NT2/D1 (cell line): Measurements from ENCODE around the gene SERPIND1.

Experiments
- DNase-seq: peaks from one replicate; pipeline ENCODE4 v3.0.0-alpha.2; 2011; ENCODE audit warnings: low read depth, low spot score
- H3K27me3 ChIP-seq: 2 replicates; pipeline ENCODE4 v1.6.0; 2011; ENCODE audit warnings: mild to moderate bottlenecking; ENCODE audit not compliant: insufficient read length, insufficient read depth
- H3K36me3 ChIP-seq: 2 replicates; pipeline ENCODE4 v1.6.1; 2011; ENCODE audit warnings: mild to moderate bottlenecking, low read length, mixed read lengths; ENCODE audit not compliant: insufficient read depth, insufficient read length
- H3K4me1 ChIP-seq: 2 replicates; pipeline ENCODE4 v1.5.1; 2011; ENCODE audit not compliant: insufficient read depth, insufficient read length
- H3K4me3 ChIP-seq: 2 replicates; pipeline ENCODE4 v1.5.1; 2011; ENCODE audit warnings: low read depth; ENCODE audit not compliant: insufficient read length
- H3K9ac ChIP-seq: 2 replicates; pipeline ENCODE4 v1.6.0; 2011; ENCODE audit warnings: low read depth; ENCODE audit not compliant: insufficient read length
- H3K9me3 ChIP-seq: 2 replicates; pipeline ENCODE4 v1.5.1; 2011; ENCODE audit warnings: mild to moderate bottlenecking, low read length; ENCODE audit not compliant: insufficient read depth
- SUZ12 ChIP-seq: IDR thresholded peaks from 2 replicates; pipeline ENCODE4 v1.6.1; 2011; ENCODE audit not compliant: insufficient read length, insufficient read depth; ENCODE audit errors: extremely low read depth
- YY1 ChIP-seq: IDR thresholded peaks from 2 replicates; pipeline ENCODE4 v1.6.1; 2011; ENCODE audit not compliant: insufficient read length, insufficient read depth
- ZNF274 ChIP-seq: IDR thresholded peaks from 2 replicates; pipeline ENCODE4 v1.6.1; 2011; ENCODE audit warnings: mild to moderate bottlenecking, low read depth, low read length

The SERPIND1 gene

DNA sequence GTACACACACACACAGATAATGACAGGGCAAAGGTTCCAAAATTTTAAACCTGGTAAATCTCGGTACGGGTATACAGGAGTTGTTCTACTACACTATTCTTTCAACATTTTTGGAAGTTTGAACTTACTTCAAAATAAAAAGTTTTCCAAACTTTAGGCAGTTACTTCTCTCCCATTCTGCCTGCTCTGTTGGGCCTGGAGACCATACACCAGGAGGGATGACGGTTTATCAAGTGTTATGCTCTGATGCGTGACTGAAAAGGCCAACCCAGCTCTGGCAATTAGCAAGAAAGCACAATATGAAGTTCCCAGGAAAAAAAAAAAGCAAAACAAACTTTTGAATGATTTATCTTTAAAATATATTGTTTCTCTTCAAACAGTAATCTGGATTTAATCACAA is 969 bp downstream of the SERPIND1 start:
- no peak overlapping the region for H3K9ac ChIP-seq
- H3K4me1 ChIP-seq, result peaks cover 4% of the 10 kb centered on the region
- H3K36me3 ChIP-seq, result no peaks in the 10 kb centered on the region
- H3K9me3 ChIP-seq, result no peaks in the 10 kb centered on the region
- no peaks in the 10 kb centered on the region for H3K27me3 ChIP-seq
- no peak overlapping the region for H3K4me3 ChIP-seq
- DNase-seq, result no peak
- TF ChIP-seq ZNF274 (no peak), YY1 (no peak), SUZ12 (no peak)

DNA sequence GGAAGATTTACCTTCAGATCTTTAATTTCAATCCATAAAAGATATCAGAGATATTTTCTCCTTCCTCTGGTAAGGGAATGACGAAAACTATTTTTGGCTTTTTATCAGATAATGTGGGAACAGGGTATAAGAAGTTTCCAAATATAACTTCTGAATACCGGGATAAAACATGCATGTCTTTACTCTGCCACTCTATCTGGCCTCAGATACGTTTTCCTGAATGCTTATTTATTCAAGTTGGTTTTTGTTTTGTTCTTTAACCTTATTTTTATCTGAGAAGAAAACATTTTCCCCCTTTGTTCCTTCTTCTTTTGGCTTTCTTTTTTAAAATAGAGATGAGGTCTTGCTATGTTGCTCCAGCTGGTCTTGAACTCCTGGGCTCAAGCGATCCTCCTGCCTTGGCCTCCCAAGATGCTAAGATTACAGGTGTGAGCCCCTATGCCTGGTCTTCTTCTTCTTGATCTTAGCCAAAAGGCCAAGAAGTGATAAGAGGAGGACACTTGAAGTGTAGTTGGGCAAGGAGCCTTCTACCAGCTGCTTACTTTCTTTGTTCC is 1.5 kb downstream of the SERPIND1 start:
- TF ChIP-seq ZNF274 (no peak), SUZ12 (no peak), YY1 (no peak)
- peaks cover 4% of the 10 kb centered on the region for H3K4me1 ChIP-seq
- H3K9me3 ChIP-seq, result no peaks in the 10 kb centered on the region
- H3K27me3 ChIP-seq, result no peaks in the 10 kb centered on the region
- no peak overlapping the region for H3K9ac ChIP-seq
- no peak overlapping the region for H3K4me3 ChIP-seq
- H3K36me3 ChIP-seq, result no peaks in the 10 kb centered on the region
- no peak for DNase-seq

GRCh38 chr22:20776624-20777405 is 2.9 kb downstream of the SERPIND1 start:
- TF ChIP-seq SUZ12 (no peak), YY1 (no peak), ZNF274 (no peak)
- Histone ChIP-seq H3K27me3 (no peaks in the 10 kb centered on the region), H3K9me3 (no peaks in the 10 kb centered on the region), H3K4me3 (no peak overlapping the region), H3K4me1 (peaks cover 4% of the 10 kb centered on the region), H3K36me3 (no peaks in the 10 kb centered on the region), H3K9ac (no peak overlapping the region)
- no peak for DNase-seq

- no peak overlapping the region for H3K4me3 ChIP-seq
- peaks cover 4% of the 10 kb centered on the region for H3K4me1 ChIP-seq
- H3K27me3 ChIP-seq, result no peaks in the 10 kb centered on the region
- no peak for DNase-seq
- H3K9me3 ChIP-seq, result no peaks in the 10 kb centered on the region
- no peak overlapping the region for H3K9ac ChIP-seq
- no peaks in the 10 kb centered on the region for H3K36me3 ChIP-seq
- TF ChIP-seq SUZ12, result no peak
Observed at GRCh38 chr22:20777420-20778177, 3.7 kb downstream of the SERPIND1 start.

GRCh38 chr22:20779014-20779817 is 5.3 kb downstream of the SERPIND1 start:
- no peak overlapping the region for H3K9ac ChIP-seq
- peaks cover 4% of the 10 kb centered on the region for H3K4me1 ChIP-seq
- no peaks in the 10 kb centered on the region for H3K9me3 ChIP-seq
- no peak for DNase-seq
- no peaks in the 10 kb centered on the region for H3K27me3 ChIP-seq
- no peak overlapping the region for H3K4me3 ChIP-seq
- TF ChIP-seq SUZ12, result no peak
- no peak for TF ChIP-seq ZNF274
- no peak for TF ChIP-seq YY1
- no peaks in the 10 kb centered on the region for H3K36me3 ChIP-seq

DNA sequence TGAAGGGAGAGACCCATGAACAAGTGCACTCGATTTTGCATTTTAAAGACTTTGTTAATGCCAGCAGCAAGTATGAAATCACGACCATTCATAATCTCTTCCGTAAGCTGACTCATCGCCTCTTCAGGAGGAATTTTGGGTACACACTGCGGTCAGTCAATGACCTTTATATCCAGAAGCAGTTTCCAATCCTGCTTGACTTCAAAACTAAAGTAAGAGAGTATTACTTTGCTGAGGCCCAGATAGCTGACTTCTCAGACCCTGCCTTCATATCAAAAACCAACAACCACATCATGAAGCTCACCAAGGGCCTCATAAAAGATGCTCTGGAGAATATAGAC is 5.9 kb downstream of the SERPIND1 start:
- Histone ChIP-seq H3K27me3 (no peaks in the 10 kb centered on the region), H3K9ac (no peak overlapping the region), H3K4me1 (peaks cover 4% of the 10 kb centered on the region)

More for the DNA sequence above, 5.9 kb downstream of the SERPIND1 start:
- no peak for DNase-seq
- no peaks in the 10 kb centered on the region for H3K9me3 ChIP-seq
- H3K4me3 ChIP-seq, result no peak overlapping the region
- TF ChIP-seq YY1, result no peak
- TF ChIP-seq SUZ12, result no peak
- TF ChIP-seq ZNF274, result no peak
- no peaks in the 10 kb centered on the region for H3K36me3 ChIP-seq
